AG04449 (cell line): ENCODE results near the gene NUDT2.

Experiments
- CTCF ChIA-PET: fragments of 350-600 bp; formaldehyde crosslinking; extraction: SDS; loops from one replicate; lab custom pipeline; 2021; ENCODE audit warnings: antibody characterized with exemption; lab: Yijun Ruan, JAX
- POLR2A ChIA-PET: fragments of 400-600, 350-600 bp; formaldehyde crosslinking; extraction: SDS; loops from one replicate; lab custom pipeline; 2020; ENCODE audit warnings: antibody characterized with exemption, inconsistent platforms; lab: Yijun Ruan, JAX
- DNase-seq: peaks from one replicate; pipeline ENCODE4 v3.0.0-alpha.2; 2010; ENCODE audit warnings: low read depth, low spot score
- H3K4me3 ChIP-seq: 2 replicates; pipeline ENCODE4 v1.5.1; 2011; ENCODE audit warnings: low read depth, mild to moderate bottlenecking, control low read depth, low read length
- TF ChIP-seq, protein P1 (sequence below): IDR thresholded peaks from one replicate; pipeline ENCODE4 v1.5.1; 2011; ENCODE audit warnings: mild to moderate bottlenecking, moderate library complexity, low read length, control low read depth, inconsistent platforms; ENCODE audit not compliant: insufficient read depth; ENCODE audit errors: missing control alignments

Gene NUDT2

GRCh38 chr9:34310215-34310614, 19.2 kb upstream of the NUDT2 start:
- DNase-seq: no peak
- TF ChIP-seq, protein P1, sequence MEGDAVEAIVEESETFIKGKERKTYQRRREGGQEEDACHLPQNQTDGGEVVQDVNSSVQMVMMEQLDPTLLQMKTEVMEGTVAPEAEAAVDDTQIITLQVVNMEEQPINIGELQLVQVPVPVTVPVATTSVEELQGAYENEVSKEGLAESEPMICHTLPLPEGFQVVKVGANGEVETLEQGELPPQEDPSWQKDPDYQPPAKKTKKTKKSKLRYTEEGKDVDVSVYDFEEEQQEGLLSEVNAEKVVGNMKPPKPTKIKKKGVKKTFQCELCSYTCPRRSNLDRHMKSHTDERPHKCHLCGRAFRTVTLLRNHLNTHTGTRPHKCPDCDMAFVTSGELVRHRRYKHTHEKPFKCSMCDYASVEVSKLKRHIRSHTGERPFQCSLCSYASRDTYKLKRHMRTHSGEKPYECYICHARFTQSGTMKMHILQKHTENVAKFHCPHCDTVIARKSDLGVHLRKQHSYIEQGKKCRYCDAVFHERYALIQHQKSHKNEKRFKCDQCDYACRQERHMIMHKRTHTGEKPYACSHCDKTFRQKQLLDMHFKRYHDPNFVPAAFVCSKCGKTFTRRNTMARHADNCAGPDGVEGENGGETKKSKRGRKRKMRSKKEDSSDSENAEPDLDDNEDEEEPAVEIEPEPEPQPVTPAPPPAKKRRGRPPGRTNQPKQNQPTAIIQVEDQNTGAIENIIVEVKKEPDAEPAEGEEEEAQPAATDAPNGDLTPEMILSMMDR: no peak
- ChIA-PET POLR2A (no interaction called here), CTCF (no interaction called here)
- no peak overlapping the region for H3K4me3 ChIP-seq

- CTCF ChIA-PET: no interaction called here
- TF ChIP-seq, protein P1: no peak
- POLR2A ChIA-PET: no interaction called here
- no peak overlapping the region for H3K4me3 ChIP-seq
- no peak for DNase-seq
Observed at GRCh38 chr9:34311499-34312185, 17.7 kb upstream of the NUDT2 start.

DNA sequence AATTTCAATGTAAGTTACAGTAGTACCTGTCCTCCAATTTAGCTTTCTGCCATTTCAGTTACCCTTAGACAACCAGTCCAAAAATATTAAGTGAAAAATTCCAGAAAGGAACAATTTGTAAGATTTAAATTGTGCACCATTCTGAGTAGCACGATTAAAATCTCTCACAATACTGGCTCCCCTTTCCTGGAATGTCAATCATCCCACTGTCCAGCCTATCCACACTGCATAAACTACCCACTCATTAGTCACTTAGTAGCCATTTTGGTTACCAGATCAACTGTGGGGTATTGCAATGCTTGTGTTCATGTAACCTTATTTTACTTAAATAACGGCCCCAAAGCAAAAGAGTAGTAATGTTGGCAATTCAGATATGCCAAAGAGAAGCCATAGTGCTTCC, 11.9 kb upstream of the NUDT2 start:
- TF ChIP-seq, protein P1: no peak
- DNase-seq: no peak
- ChIA-PET CTCF (no interaction called here), POLR2A (no interaction called here)
- no peak overlapping the region for H3K4me3 ChIP-seq

DNA sequence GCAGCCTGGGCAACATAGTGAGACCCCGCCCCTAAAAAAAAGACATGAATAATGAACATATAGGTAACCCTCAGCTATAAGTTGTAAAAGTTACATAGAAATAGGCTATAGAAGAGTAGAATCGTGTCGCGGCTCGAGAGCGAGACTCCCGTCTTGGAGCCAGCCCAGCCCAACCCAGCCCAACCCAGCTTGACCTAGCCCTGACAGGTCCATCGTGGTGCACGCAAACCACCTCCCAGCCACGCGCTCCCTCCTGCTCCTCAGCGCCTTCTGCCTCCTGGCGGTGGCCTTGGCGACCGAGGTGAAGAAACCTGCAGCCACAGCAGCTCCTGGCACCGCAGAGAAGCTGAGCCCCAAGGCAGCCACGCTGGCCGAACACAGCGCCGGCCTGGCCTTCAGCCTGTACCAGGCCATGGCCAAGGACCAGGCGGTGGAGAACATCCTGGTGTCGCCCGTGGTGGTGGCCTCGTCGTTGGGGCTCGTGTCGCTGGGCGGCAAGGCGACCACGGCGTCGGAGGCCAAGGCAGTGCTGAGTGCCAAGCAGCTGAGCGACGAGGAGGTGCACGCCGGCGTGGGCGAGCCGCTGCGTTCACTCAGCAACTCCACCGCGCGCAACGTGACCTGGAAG, 11.1 kb upstream of the NUDT2 start:
- POLR2A ChIA-PET: no interaction called here
- H3K4me3 ChIP-seq: no peak overlapping the region
- DNase-seq: no peak
- CTCF ChIA-PET: no interaction called here
- TF ChIP-seq, protein P1: no peak

DNA sequence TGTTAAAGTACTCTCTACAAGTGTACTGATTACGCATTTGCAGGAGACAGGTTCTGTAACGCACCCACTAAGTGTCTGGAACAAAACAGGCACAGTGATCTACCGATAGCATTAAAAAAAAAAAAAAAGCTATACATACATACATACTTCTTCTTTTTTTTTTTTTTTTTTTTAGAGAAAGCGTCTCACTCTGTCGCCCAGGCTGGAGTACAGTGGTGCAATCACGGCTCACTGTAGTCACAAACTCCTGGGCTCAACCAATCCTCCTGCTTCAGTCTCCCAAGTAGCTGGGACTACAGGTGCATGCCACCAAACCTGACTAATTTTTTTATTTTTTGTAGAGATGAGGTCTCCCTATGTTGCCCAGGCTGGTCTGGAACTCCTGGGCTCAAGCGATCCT, 7.9 kb upstream of the NUDT2 start:
- TF ChIP-seq, protein P1: no peak
- ChIA-PET CTCF (interaction anchor here (0.6 kb wide), 1 partner anchor 82 kb away, joined by 3 read pairs; no protein-coding TSS in a partner anchor), POLR2A (no interaction called here)
- no peak overlapping the region for H3K4me3 ChIP-seq
- no peak for DNase-seq

GRCh38 chr9:34322899-34323591, 6.3 kb upstream of the NUDT2 start:
- POLR2A ChIA-PET: no interaction called here
- no peak overlapping the region for H3K4me3 ChIP-seq
- no peak for DNase-seq
- TF ChIP-seq, protein P1: no peak
- CTCF ChIA-PET: no interaction called here
